Sigmoid colon (tissue), 7 donors: ENCODE data around the gene CDC14A. TPM values are rescaled to one million over a fixed set of nuclear protein-coding genes. Genes with fewer than 3 reads are reported as not detected.

Source experiments
- DNase-seq: peaks from one replicate; pipeline ENCODE4 v3.0.0-alpha.2; 2019
- H3K27ac ChIP-seq, 4 donors: fragments of 200-600 bp; sonication (generic); one replicate each; pipeline ENCODE4 v1.5.1; 2016 to 2019; ENCODE audit warnings: mild to moderate bottlenecking in 1 of 4
- H3K27me3 ChIP-seq, 3 donors: fragments of 200-600 bp; sonication (generic); one replicate each; pipeline ENCODE4 v1.5.1; 2019; ENCODE audit warnings: mild to moderate bottlenecking in 1 of 3
- H3K36me3 ChIP-seq, 4 donors: fragments of 200-600 bp; sonication (generic); one replicate each; pipeline ENCODE4 v1.5.1; 2016 to 2019
- H3K4me1 ChIP-seq, 4 donors: fragments of 200-600 bp; sonication (generic); one replicate each; pipeline ENCODE4 v1.5.1; 2017 to 2019
- H3K4me3 ChIP-seq, 4 donors: fragments of 200-600 bp; sonication (generic); one replicate each; pipeline ENCODE4 v1.5.1; 2017 to 2019; ENCODE audit warnings: mild to moderate bottlenecking in 2 of 4, moderate library complexity in 1 of 4
- H3K9me3 ChIP-seq, 4 donors: fragments of 200-600 bp in 3 of 4; sonication (generic) in 3 of 4; one replicate each; pipeline versions ENCODE4 v1.5.1 to v1.6.1; 2013 to 2019
- EP300 ChIP-seq, 4 donors: sonication (generic); formaldehyde crosslinking; IDR thresholded peaks; one replicate each; pipeline ENCODE4 v1.6.1; 2017; ENCODE audit warnings: antibody characterized with exemption in 4 of 4
- POLR2A ChIP-seq, 2 donors: fragments of 450-650 bp; IDR thresholded peaks; one replicate each; pipeline ENCODE4 v1.6.1; 2016; ENCODE audit warnings: antibody characterized with exemption in 2 of 2, mild to moderate bottlenecking in 2 of 2, moderate library complexity in 2 of 2
- POLR2AphosphoS5 ChIP-seq, 4 donors: sonication (generic); formaldehyde crosslinking; IDR thresholded peaks; one replicate each; pipeline ENCODE4 v1.6.1; 2017; ENCODE audit warnings: antibody characterized with exemption in 4 of 4
- WGBS, 2 donors: extraction: QIAGEN DNeasy Blood & Tissue Kit; methylation state at CpG; one replicate each; pipeline ENCODE4 v1.1.7; 2013; 5-methylcytosine and 5-hydroxymethylcytosine counted together
- intact Hi-C: fragments of 100-400 bp; cut with DNase I; formaldehyde crosslinking; loops from one replicate; pipeline ENCODE4 v1.15.1; 2023
- polyA plus RNA-seq, 3 donors: library from polyadenylated mRNA; stranded (reverse); fragments of 200-250 nt; gene quantifications; one replicate each; pipeline ENCODE4 v1.2.3, GENCODE V29; 2013
- total RNA-seq, 4 donors: library from RNA; depleted of rRNA; stranded (reverse); fragments of >200 nt; gene quantifications; one replicate each; pipeline ENCODE4 v1.1.0, GENCODE V29; 2016
- TF ChIP-seq, protein P1 (sequence below), 4 experiments: fragments of 450-650 bp in 3 of 4; fragments of 200-600 bp in 1 of 4; IDR thresholded peaks; one replicate each; pipeline ENCODE4 v1.5.1; 2016 to 2019; ENCODE audit warnings: antibody characterized with exemption in 4 of 4, mild to moderate bottlenecking in 3 of 4, moderate library complexity in 2 of 4
- donor health status: healthy with polysubstance abuse.
- donor health status: Bipolar disorder and iron deficiency.
- donor health status: healthy.

Gene CDC14A
- total and polyA plus RNA-seq, 7 donors = 4.6 to 22.7 (median 11.8) TPM

GRCh38 chr1:100516857-100517256, 164.6 kb downstream of the CDC14A start:
- Histone ChIP-seq H3K4me1 (no peaks in the 10 kb centered on the region), H3K27ac (no peak overlapping the region), H3K9me3 (no peaks in the 10 kb centered on the region), H3K4me3 (no peak overlapping the region), H3K27me3 (no peaks in the 10 kb centered on the region), H3K36me3 (peaks cover 0 to 7% (median 0%) of the 10 kb centered on the region in 4 donors)
- 78 to 89% methylated on average over 5 of the region's 5 CpGs for WGBS, 2 donors
- intact Hi-C loops = no loop called here
- TF ChIP-seq, protein P1, sequence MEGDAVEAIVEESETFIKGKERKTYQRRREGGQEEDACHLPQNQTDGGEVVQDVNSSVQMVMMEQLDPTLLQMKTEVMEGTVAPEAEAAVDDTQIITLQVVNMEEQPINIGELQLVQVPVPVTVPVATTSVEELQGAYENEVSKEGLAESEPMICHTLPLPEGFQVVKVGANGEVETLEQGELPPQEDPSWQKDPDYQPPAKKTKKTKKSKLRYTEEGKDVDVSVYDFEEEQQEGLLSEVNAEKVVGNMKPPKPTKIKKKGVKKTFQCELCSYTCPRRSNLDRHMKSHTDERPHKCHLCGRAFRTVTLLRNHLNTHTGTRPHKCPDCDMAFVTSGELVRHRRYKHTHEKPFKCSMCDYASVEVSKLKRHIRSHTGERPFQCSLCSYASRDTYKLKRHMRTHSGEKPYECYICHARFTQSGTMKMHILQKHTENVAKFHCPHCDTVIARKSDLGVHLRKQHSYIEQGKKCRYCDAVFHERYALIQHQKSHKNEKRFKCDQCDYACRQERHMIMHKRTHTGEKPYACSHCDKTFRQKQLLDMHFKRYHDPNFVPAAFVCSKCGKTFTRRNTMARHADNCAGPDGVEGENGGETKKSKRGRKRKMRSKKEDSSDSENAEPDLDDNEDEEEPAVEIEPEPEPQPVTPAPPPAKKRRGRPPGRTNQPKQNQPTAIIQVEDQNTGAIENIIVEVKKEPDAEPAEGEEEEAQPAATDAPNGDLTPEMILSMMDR (IDR thresholded peaks at IDR 0.05) = no peak
- no peak for TF ChIP-seq POLR2A (IDR thresholded peaks at IDR 0.05)
- no peak for TF ChIP-seq POLR2AphosphoS5 (IDR thresholded peaks at IDR 0.05)
- no peak for TF ChIP-seq EP300 (IDR thresholded peaks at IDR 0.05)
- DNase-seq = no peak

DNA sequence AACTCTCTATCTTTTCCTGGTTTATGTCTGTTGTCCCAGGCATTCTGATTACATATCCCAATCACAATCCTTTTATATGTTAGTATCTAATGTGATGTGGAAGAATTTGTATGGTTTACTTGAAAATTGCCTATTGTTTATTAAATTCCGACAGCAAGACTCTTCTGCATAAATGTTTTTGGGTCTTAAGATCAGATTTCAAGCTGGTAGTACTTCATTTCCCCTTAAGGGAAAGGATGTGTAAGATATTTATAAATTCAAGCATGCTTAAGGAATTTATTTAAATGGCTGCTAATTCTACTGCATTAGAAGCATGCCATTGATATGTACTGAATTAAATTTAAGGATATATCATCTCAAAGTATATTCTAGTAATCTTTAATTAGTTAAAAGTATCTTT, 165.2 kb downstream of the CDC14A start:
- peaks cover 0 to 4% (median 0%) of the 10 kb centered on the region in 4 donors for H3K36me3 ChIP-seq
- no peaks in the 10 kb centered on the region for H3K9me3 ChIP-seq
- no peaks in the 10 kb centered on the region for H3K4me1 ChIP-seq
- H3K27ac ChIP-seq = no peak overlapping the region
- WGBS, 2 donors = 81 to 86% methylated on average over 1 of the region's 1 CpG
- TF ChIP-seq EP300 (IDR thresholded peaks at IDR 0.05) = no peak
- TF ChIP-seq, protein P1 (IDR thresholded peaks at IDR 0.05) = no peak
- H3K4me3 ChIP-seq = no peak overlapping the region
- H3K27me3 ChIP-seq = no peaks in the 10 kb centered on the region
- DNase-seq = no peak
- intact Hi-C loops = no loop called here

GRCh38 chr1:100518023-100518422, 165.7 kb downstream of the CDC14A start:
- intact Hi-C loops = no loop called here
- Histone ChIP-seq H3K4me1 (no peaks in the 10 kb centered on the region), H3K36me3 (peaks cover 0 to 4% (median 0%) of the 10 kb centered on the region in 4 donors), H3K4me3 (no peak overlapping the region), H3K9me3 (no peaks in the 10 kb centered on the region), H3K27me3 (no peaks in the 10 kb centered on the region), H3K27ac (no peak overlapping the region)
- TF ChIP-seq, protein P1 (IDR thresholded peaks at IDR 0.05) = no peak
- TF ChIP-seq POLR2AphosphoS5 (IDR thresholded peaks at IDR 0.05) = no peak
- TF ChIP-seq POLR2A (IDR thresholded peaks at IDR 0.05) = no peak
- no peak for TF ChIP-seq EP300 (IDR thresholded peaks at IDR 0.05)
- no peak for DNase-seq
- whole genome bisulfite sequencing, 2 donors = 47 to 60% methylated on average over 2 of the region's 2 CpGs

GRCh38 chr1:100523038-100523652, 170.8 kb downstream of the CDC14A start:
- Histone ChIP-seq H3K27me3 (no peaks in the 10 kb centered on the region), H3K9me3 (no peaks in the 10 kb centered on the region), H3K4me3 (no peak overlapping the region), H3K36me3 (peaks cover 0 to 4% (median 0%) of the 10 kb centered on the region in 4 donors), H3K27ac (no peak overlapping the region), H3K4me1 (no peaks in the 10 kb centered on the region)
- DNase-seq = no peak
- WGBS, 2 donors = 88 to 90% methylated on average over 5 of the region's 5 CpGs
- intact Hi-C loops = no loop called here
- TF ChIP-seq POLR2A (IDR thresholded peaks at IDR 0.05) (no peak), POLR2AphosphoS5 (IDR thresholded peaks at IDR 0.05) (no peak), EP300 (IDR thresholded peaks at IDR 0.05) (no peak)
- TF ChIP-seq, protein P1 (IDR thresholded peaks at IDR 0.05) = no peak

- TF ChIP-seq EP300 (IDR thresholded peaks at IDR 0.05) (no peak), POLR2AphosphoS5 (IDR thresholded peaks at IDR 0.05) (no peak), POLR2A (IDR thresholded peaks at IDR 0.05) (no peak)
- TF ChIP-seq, protein P1 (IDR thresholded peaks at IDR 0.05) = no peak
- Histone ChIP-seq H3K4me3 (no peak overlapping the region), H3K9me3 (no peaks in the 10 kb centered on the region), H3K36me3 (peaks cover 0 to 2% (median 0%) of the 10 kb centered on the region in 4 donors), H3K27me3 (no peaks in the 10 kb centered on the region), H3K27ac (peak overlapping the region in 1 of 4 donors; percentile 5), H3K4me1 (no peaks in the 10 kb centered on the region)
- WGBS, 2 donors = 80 to 81% methylated on average over 4 of the region's 4 CpGs
- intact Hi-C loops = no loop called here
- DNase-seq = no peak
Observed at GRCh38 chr1:100524355-100524754, 172.0 kb downstream of the CDC14A start.
